ENCODE data around the gene APP.
"Not testable (repeated sequence)": the region's sequence is repeated elsewhere in the genome, so short reads cannot be mapped to it uniquely, and the experiment has no call there.

The APP gene

GRCh38 chr21:26164311-26164710, 6.3 kb downstream of the APP start:
- no peak for DNase-seq (ENCODE audit: low read depth)

GRCh38 chr21:26162081-26162480, 8.5 kb downstream of the APP start:
- DNase-seq (ENCODE audit: low read depth) = no peak

- DNase-seq (ENCODE audit: low read depth) = no peak
These were observed 10.7 kb downstream of the APP start for GRCh38 chr21:26159869-26160268.

- DNase-seq (ENCODE audit: low read depth) = no peak
These were observed 12.8 kb downstream of the APP start for GRCh38 chr21:26157801-26158200.

GRCh38 chr21:26154753-26155152, 15.8 kb downstream of the APP start:
- DNase-seq (ENCODE audit: low read depth) = no peak

GRCh38 chr21:26153758-26154157, 16.8 kb downstream of the APP start:
- no peak for DNase-seq (ENCODE audit: low read depth)

GRCh38 chr21:26148840-26149354, 21.7 kb downstream of the APP start:
- DNase-seq (ENCODE audit: low read depth) = no peak

GRCh38 chr21:26148071-26148839, 22.3 kb downstream of the APP start:
- no peak for DNase-seq (ENCODE audit: low read depth)

- no peak for DNase-seq (ENCODE audit: low read depth)
These were observed 23.0 kb downstream of the APP start for GRCh38 chr21:26147535-26147934.

- DNase-seq (ENCODE audit: low read depth) = no peak
These were observed 23.9 kb downstream of the APP start for GRCh38 chr21:26146681-26147080.

GRCh38 chr21:26144031-26144430, 26.5 kb downstream of the APP start:
- DNase-seq (ENCODE audit: low read depth) = no peak

GRCh38 chr21:26142363-26142762, 28.2 kb downstream of the APP start:
- DNase-seq (ENCODE audit: low read depth) = no peak

GRCh38 chr21:26140926-26141325, 29.6 kb downstream of the APP start:
- no peak for DNase-seq (ENCODE audit: low read depth)

- peak; percentile 74 for DNase-seq (ENCODE audit: low read depth)
These were observed 30.4 kb downstream of the APP start for GRCh38 chr21:26140164-26140579.

GRCh38 chr21:26138615-26139257, 31.8 kb downstream of the APP start:
- DNase-seq (ENCODE audit: low read depth) = no peak

- DNase-seq (ENCODE audit: low read depth) = no peak
These were observed 33.0 kb downstream of the APP start for GRCh38 chr21:26137379-26138060.

- DNase-seq (ENCODE audit: low read depth) = no peak
These were observed 33.9 kb downstream of the APP start for GRCh38 chr21:26136671-26137070.

- DNase-seq (ENCODE audit: low read depth) = no peak
These were observed 35.0 kb downstream of the APP start for GRCh38 chr21:26135520-26135919.

- no peak for DNase-seq (ENCODE audit: low read depth)
These were observed 39.0 kb downstream of the APP start for GRCh38 chr21:26131554-26131953.

- not testable (repeated sequence) for DNase-seq (ENCODE audit: low read depth)
These were observed 39.5 kb downstream of the APP start for GRCh38 chr21:26131053-26131452.

GRCh38 chr21:26130249-26130881, 40.2 kb downstream of the APP start:
- DNase-seq (ENCODE audit: low read depth) = no peak

GRCh38 chr21:26127918-26128317, 42.7 kb downstream of the APP start:
- DNase-seq (ENCODE audit: low read depth) = no peak
